HG03045 (cell line): ENCODE results near the gene GPR108.

Source experiments
- ATAC-seq: cut with Tn5 transposase; IDR thresholded peaks from one replicate; pipeline ENCODE4 v1.9.1; 2021; ENCODE audit warnings: mild to moderate bottlenecking, moderate library complexity; ENCODE audit not compliant: unreplicated experiment

GPR108 gene

GRCh38 chr19:6737873-6738786 lies 750 bp upstream of the GPR108 start:
- no peak for ATAC-seq

DNA sequence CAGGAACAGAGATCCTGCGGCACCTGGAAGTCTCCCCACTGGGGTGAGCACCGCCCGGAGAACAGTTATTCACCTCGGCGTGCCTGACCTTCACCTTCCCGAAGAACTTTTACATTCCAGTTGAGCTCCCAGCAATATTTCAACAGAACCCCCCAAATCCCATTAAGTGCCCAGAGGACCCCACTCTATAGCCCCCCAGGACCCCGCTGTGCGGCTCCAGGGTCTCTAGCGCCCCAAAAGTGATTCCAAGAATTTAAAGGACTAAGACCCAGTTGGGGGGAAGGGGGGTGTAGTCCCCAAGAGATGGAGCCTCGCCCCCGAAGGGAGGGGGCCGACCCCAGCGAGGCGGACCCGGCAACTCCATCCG lies 480 bp downstream of the GPR108 start:
- no peak for ATAC-seq

DNA sequence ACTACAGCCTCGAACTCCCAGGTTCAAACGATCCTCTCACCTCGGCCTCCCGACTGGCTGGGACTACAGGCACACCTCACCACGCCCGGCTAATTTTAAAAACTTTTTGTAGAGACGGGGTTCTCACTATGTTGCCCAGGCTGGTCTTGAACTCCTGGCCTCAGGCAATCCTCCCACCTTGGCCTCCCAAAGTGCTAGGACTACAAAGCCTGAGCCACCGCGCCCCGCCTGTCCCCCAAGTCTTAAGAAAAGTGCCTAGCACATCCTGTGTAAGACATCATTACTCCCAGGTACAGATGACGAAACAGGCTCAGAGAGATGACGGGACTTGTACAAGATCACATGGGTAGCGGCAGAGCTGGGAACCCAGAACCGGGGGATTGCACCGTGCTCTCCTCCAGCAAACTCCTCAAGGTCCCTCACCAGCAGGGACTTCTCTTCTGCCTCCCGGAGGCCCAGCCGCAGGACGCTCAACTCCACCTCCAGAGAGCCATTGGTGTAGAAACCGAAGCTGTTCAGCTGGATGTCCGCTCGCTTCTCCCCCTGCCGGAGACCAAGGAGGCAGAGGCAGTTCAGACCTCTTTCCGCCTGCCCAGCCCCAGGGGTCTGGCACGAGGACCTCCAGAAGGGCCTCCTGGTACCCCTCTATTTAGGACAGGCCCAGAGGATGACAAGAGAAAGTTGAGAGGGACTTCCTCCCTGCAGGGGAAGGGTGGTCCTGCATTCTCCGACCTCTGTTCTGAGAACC lies 1.0 kb downstream of the GPR108 start:
- ATAC-seq, result no peak

- ATAC-seq, result no peak
Measured at GRCh38 chr19:6735181-6735911, 2.0 kb downstream of the GPR108 start.

GRCh38 chr19:6734096-6734696 lies 3.2 kb downstream of the GPR108 start:
- ATAC-seq, result no peak

- ATAC-seq, result no peak
Measured at GRCh38 chr19:6733338-6734095, 3.9 kb downstream of the GPR108 start.

DNA sequence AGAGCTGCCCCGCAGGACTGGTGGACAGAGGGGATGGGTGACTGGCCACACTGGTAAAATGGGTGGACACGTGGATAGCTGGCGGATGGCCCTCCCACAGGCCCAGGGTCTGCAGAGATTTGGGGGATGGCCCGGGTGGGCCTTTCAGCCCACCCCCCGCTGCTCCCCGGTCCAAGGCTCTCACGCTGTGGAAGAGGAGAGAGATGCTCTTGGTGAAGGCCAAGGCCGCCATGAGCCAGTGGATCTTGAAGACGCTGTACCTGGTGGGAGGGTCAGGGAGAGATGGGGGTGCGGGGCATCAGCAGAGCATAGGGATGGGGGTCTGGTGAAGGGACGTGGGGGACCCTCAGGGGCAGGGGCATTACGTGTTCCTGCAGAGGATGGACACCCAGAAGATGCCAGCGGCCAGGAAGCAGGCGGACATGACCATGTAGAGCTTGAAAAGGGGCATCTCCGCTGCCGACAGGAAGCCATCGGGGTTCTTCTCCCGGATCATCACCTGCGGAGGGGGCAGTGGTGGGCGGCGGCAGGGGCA lies 4.5 kb downstream of the GPR108 start:
- ATAC-seq, result no peak

- no peak for ATAC-seq
Measured at GRCh38 chr19:6731822-6732221, 5.6 kb downstream of the GPR108 start.

GRCh38 chr19:6730941-6731670 lies 6.3 kb downstream of the GPR108 start:
- no peak for ATAC-seq

GRCh38 chr19:6730153-6730804 lies 7.1 kb downstream of the GPR108 start:
- no peak for ATAC-seq

GRCh38 chr19:6729573-6730152 lies 7.7 kb downstream of the GPR108 start:
- ATAC-seq, result no peak

DNA sequence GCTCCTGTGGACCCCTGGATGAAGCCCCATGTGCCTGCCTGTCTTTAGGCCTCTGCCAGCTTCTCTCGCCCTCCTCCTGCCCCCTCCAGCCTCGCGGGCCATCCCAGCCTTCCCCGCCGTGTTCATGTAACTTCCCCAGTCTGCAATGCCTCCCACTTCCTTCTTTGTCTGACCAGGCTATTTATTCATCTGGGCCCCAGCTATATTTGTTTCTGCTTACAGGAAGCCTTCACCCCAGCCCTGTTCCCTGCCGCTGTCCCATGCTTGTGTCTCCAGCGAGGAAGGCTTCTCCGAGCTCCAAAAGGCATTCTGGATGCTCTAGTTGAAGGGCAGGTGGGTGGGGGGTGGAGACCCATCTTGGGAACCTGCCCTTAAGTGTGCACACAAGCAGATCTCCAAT lies 9.0 kb downstream of the GPR108 start:
- ATAC-seq, result no peak

- ATAC-seq, result no peak
Measured at GRCh38 chr19:6725513-6726231, 11.7 kb downstream of the GPR108 start.

DNA sequence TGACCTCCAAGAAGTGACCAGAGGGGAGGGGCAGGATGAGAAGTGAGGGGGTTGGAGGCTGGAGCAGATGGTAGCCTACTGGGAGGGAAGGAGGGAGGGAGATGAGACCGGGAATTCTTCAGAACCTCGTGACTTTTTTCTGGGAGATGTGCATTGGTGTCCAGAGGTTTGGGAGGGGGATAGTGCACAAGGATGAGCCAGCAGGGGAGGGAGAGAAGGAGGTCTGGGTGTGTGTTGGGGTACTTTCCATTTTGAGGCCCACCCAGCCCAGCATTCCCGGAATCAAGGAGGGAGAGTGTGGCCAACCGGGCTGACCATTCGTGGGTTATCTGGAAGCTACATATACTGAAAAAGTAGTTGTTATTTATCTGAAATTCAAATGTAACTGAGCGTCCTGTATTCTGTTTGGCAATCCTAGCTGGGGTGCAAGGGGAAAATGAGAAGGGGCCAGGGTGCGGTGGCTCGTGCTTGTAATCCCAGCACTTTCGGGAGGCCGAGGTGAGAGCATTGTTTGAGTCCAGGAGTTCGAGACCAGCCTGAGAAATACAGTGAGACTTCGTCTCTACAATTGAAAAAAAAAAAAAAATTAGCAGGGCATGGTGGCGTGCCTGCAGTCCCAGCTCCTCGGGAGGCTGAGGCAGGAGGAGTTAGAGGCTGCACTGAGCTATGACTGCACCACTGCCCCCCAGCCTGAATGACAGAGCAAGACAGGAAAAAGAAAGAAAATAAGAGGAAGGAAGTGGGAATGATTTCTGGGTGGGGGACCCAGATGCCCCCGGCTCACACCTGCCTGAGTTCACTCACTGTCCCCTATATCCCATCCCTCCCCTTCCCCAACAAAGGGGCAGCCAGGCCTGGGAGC lies 12.5 kb downstream of the GPR108 start:
- ATAC-seq, result no peak

DNA sequence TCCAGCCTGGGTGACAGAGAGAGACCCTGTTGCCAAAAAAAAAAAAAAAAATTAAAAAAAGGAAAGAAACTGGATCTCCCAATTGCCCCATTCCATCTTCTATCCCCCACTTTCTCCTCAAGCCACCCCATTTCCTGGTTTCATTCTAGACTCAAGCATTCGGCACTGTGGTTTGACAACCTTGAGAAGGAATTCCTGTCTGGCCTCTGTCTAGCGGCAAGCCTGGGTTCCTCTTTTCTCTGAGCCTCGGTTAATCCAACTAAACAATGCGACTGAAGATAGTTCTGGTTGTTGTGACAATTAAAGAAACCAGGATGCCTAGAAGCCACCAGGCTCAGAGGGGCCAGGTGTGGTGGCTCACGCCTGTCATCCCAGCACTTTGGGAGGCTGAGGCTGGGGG lies 13.6 kb downstream of the GPR108 start:
- no peak for ATAC-seq

- ATAC-seq, result no peak
Measured at GRCh38 chr19:6723108-6723618, 14.2 kb downstream of the GPR108 start.

- no peak for ATAC-seq
Measured at GRCh38 chr19:6721773-6722172, 15.6 kb downstream of the GPR108 start.
